ENCODE results near the gene PLA2G4B. TPM values are rescaled to one million over a fixed set of nuclear protein-coding genes. Genes with fewer than 3 reads are reported as not detected.

The PLA2G4B gene
- total RNA-seq, 6 experiments from 2014 or later = 1.6 to 3.0 (median 2.7) TPM

DNA sequence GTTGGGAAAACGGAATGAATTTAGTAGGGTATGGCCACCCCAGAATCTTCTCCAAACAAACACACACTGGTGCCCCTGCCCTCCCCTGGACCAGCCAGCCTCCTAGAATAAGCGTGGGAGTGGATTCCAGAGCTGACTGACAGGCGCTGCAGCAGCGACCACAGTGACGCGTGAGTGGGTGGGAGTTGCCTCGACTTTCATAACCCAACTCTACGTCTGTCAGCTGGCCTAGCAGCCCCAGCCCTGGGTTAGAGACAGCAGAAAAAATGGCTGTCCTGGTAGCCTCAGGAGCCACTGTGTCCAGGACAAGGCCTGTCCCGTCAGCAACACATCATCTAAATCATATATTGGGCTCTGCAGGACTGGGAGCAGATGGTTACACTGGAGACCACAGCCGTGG lies 10.0 kb downstream of the PLA2G4B start:
- TF ChIP-seq, protein P1, sequence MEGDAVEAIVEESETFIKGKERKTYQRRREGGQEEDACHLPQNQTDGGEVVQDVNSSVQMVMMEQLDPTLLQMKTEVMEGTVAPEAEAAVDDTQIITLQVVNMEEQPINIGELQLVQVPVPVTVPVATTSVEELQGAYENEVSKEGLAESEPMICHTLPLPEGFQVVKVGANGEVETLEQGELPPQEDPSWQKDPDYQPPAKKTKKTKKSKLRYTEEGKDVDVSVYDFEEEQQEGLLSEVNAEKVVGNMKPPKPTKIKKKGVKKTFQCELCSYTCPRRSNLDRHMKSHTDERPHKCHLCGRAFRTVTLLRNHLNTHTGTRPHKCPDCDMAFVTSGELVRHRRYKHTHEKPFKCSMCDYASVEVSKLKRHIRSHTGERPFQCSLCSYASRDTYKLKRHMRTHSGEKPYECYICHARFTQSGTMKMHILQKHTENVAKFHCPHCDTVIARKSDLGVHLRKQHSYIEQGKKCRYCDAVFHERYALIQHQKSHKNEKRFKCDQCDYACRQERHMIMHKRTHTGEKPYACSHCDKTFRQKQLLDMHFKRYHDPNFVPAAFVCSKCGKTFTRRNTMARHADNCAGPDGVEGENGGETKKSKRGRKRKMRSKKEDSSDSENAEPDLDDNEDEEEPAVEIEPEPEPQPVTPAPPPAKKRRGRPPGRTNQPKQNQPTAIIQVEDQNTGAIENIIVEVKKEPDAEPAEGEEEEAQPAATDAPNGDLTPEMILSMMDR (IDR thresholded peaks at IDR 0.05) = no peak
- DNase-seq = no peak
- Mint-ChIP-seq H3K4me3 (no peak overlapping the region), H3K36me3 (ENCODE audit: low read depth) (peaks cover 5% of the 10 kb centered on the region), H3K27ac (no peak overlapping the region), H3K9me3 (no peaks in the 10 kb centered on the region), H3K4me1 (ENCODE audit: low read depth) (no peaks in the 10 kb centered on the region), H3K27me3 (ENCODE audit: insufficient read depth) (peaks cover 4% of the 10 kb centered on the region; the same call in 1 of the 2 replicates)

DNA sequence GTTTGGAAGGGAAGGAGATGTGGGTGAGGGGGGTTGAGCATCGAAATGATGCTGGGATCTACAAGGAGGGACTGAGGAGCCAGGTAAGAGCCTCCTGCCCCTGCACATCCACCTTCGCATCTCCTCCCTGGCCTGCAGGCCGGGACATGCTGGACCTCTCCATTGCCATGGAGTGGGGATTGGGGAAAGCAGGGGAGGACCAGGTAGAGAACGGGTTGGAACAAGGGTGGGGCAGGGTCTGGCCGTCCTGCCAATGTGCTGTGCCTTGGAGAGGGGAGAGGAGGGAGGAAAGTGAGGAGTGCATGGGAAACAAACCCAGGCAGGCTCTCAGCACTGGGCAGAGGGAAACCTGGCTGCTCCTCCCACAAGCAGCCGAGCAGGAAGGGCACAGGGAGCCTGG lies 10.6 kb downstream of the PLA2G4B start:
- Mint-ChIP-seq H3K27ac (no peak overlapping the region), H3K9me3 (no peaks in the 10 kb centered on the region), H3K4me3 (no peak overlapping the region), H3K4me1 (ENCODE audit: low read depth) (no peaks in the 10 kb centered on the region), H3K36me3 (ENCODE audit: low read depth) (peaks cover 5% of the 10 kb centered on the region), H3K27me3 (ENCODE audit: insufficient read depth) (peaks cover 4% of the 10 kb centered on the region; the same call in 1 of the 2 replicates)
- DNase-seq = no peak
- TF ChIP-seq, protein P1 (IDR thresholded peaks at IDR 0.05) = no peak

DNA sequence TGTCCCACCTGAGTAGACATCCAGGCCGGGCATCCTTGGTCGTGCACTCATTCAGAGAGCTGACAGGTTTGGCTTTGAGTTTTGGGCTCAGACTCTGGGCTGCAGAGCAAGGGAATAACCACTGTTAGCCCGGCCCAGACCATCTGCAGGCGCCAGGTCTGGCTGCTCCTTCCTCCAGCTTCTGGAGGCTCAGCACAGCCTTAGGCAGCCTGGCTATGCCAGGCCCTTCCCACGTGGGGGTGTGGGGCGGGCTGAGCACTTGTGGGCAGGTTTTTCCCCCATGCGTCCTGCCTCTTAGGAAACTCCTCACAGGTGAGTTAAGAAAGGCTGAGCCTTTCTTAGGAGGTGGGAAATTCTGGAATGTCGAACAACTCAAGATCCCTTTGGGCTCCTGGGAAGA lies 11.2 kb downstream of the PLA2G4B start:
- no peak for DNase-seq
- no peak overlapping the region for H3K4me3 Mint-ChIP-seq
- peaks cover 5% of the 10 kb centered on the region for H3K36me3 Mint-ChIP-seq (ENCODE audit: low read depth)
- no peak overlapping the region for H3K27ac Mint-ChIP-seq
- peaks cover 4% of the 10 kb centered on the region; the same call in 1 of the 2 replicates for H3K27me3 Mint-ChIP-seq (ENCODE audit: insufficient read depth)
- TF ChIP-seq, protein P1 (IDR thresholded peaks at IDR 0.05) = no peak
- no peaks in the 10 kb centered on the region for H3K4me1 Mint-ChIP-seq (ENCODE audit: low read depth)
- H3K9me3 Mint-ChIP-seq = no peaks in the 10 kb centered on the region

DNA sequence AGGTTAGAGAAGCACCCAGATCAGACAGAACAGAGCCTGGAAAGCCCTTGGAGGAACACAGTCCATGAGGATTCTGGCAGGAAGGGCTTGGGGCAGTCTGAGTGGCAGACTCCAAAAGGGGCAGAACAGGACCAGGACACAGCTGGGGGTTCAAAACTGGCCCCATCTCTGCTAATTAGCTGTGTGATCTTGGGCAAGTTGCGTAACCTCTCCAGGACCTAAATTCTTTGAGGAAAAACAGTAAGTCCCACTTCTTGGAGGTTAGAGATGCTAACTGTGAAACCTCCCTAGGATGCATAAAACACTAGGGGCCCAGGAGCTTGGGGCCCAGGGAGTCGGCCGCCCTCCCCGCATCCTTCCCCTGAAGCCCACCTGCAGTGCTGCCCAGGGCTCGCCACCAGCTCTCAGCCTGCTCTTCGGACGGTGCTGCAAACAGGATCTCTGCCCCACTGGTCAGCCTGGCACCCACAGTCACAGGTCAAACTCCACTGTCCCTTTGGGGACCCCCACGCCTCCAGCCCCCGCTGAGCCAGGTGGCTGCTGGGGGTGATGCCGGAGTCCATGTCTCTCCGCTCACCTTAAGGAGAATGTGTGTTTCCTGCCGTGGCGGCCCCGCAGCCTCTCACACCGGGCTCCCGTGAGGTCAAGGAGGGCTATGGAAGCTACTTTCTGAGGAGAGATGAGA lies 12.0 kb downstream of the PLA2G4B start:
- Mint-ChIP-seq H3K4me3 (no peak overlapping the region), H3K36me3 (ENCODE audit: low read depth) (peaks cover 5% of the 10 kb centered on the region)

DNA sequence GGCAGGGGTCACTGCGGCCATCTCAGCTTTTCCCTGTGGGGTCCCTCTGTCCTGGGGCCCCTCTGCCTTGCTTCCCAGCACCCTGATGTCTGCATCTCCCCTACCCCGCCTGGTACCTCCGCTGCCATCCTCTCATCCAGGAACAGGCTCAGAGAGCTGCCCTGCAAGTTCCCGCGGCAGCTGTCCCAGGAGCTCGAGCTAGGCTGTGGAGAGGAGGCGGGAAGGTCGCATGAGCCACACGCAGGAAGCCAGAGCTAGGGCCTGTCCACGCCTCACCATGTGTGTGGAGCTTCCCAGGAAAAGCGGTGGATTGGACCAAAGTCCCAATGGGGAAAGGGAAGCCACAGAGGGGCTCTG lies 12.5 kb downstream of the PLA2G4B start:
- TF ChIP-seq, protein P1 (IDR thresholded peaks at IDR 0.05) = no peak
- no peak overlapping the region for H3K27ac Mint-ChIP-seq
- H3K27me3 Mint-ChIP-seq (ENCODE audit: insufficient read depth) = peaks cover 4% of the 10 kb centered on the region; the same call in 1 of the 2 replicates
- no peaks in the 10 kb centered on the region for H3K4me1 Mint-ChIP-seq (ENCODE audit: low read depth)
- no peak for DNase-seq
- peaks cover 5% of the 10 kb centered on the region for H3K36me3 Mint-ChIP-seq (ENCODE audit: low read depth)
- H3K9me3 Mint-ChIP-seq = no peaks in the 10 kb centered on the region
- no peak overlapping the region for H3K4me3 Mint-ChIP-seq

More for the DNA sequence above, 12.0 kb downstream of the PLA2G4B start:
- TF ChIP-seq, protein P1 (IDR thresholded peaks at IDR 0.05) = no peak
- Mint-ChIP-seq H3K27me3 (ENCODE audit: insufficient read depth) (peaks cover 4% of the 10 kb centered on the region; the same call in 1 of the 2 replicates), H3K9me3 (no peaks in the 10 kb centered on the region), H3K27ac (no peak overlapping the region), H3K4me1 (ENCODE audit: low read depth) (no peaks in the 10 kb centered on the region)
- DNase-seq = no peak
